Cardiac septum (tissue), 1 donor: Measurements from ENCODE around the gene MBD3L2. TPM values are rescaled to one million over a fixed set of nuclear protein-coding genes. Genes with fewer than 3 reads are reported as not detected.
A peak's percentile ranks its signal among the peaks of the same experiment; 100 is the strongest.
"Not testable (repeated sequence)": the region's sequence is repeated elsewhere in the genome, so short reads cannot be mapped to it uniquely, and the experiment has no call there.

Experiments used
- DNase-seq: peaks from one replicate; pipeline ENCODE4 v3.0.0-alpha.2; 2020; ENCODE audit warnings: low spot score
- intact Hi-C: fragments of 100-400 bp; cut with DNase I; formaldehyde crosslinking; loops from one replicate; pipeline ENCODE4 v1.14.0; 2022
- long read RNA-seq: library from polyadenylated mRNA; unstranded; transcript quantifications from one replicate; pipeline ENCODE4 v2.0.0, GENCODE V29; 2021
- total RNA-seq: library from RNA; stranded (reverse); fragmentation: NEBNext Ultra II Directional; extraction: Animal tissue kit (Norgen Biotek cat#: 25700); gene quantifications from one replicate; pipeline ENCODE4 v1.2.1, GENCODE V29; 2021
- donor health status: DM: no; HTN: no; CAD: no.

MBD3L2 gene
- not detected for total RNA-seq
- long read RNA-seq: 0 reads

DNA sequence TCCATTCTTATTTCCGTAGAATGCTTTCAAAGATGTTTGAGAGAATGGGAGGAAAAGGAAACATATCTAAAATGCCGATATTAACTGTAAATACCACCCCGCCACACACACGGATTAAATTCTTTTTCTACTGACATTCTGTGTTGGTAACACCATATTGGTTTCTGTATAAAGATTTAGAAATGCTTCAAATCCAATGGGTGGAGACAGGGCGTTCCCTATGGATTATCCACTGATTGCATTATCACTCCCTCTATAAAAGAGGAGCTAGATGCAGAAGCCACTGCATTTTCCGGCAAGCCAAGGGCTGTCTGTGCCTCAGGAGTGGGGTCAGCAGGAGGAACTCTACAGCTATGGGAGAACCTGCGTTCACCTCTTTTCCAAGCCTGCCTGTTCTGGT lies at the start of gene MBD3L2:
TSS of gene MBD3L2 (plus strand) at position 301 of the 400 bp plus-strand sequence. CDS start at position 354, 53 bp downstream.
- DNase-seq, intact Hi-C loops: not testable (repeated sequence)

DNA sequence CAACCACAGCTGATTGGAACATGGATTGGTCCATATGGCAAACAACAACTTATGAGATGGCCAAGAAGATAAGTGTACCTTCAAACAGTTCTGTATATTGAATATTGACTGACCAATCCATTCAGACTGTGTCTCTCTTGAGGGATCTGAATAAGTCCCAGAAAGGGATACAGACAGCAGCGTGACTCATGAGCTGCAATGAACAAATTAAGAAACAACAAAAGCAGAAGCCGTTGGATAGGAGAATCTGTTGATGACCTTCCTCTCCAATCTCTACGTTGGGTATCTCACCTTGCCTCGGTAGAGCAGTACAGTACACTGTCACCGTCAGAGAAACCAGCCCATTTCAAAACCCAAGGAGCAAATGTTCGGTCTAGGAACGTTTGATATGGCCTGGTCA lies 49.2 kb upstream of the MBD3L2 start:
- DNase-seq: no peak
- intact Hi-C loops: no loop called here

DNA sequence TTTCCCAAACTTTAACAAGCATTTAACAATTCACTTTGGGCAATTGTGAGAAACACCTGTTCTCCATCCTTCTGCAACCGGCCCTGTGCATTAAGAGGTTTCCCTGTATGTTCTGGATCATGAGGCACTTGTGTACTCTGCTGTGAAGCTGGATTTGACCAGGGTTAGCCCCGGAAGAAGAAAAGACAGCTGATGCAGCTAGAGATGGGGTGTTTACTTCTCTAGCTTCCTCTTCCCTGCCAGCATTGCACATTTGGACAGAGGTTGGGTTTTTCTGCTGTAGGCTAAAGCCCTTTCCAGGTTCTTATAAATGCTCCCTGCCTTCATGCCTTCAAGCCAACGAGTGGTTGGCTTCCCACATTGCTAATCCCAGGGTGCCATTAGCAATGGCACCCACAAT lies 48.8 kb upstream of the MBD3L2 start:
- intact Hi-C loops: no loop called here

DNA sequence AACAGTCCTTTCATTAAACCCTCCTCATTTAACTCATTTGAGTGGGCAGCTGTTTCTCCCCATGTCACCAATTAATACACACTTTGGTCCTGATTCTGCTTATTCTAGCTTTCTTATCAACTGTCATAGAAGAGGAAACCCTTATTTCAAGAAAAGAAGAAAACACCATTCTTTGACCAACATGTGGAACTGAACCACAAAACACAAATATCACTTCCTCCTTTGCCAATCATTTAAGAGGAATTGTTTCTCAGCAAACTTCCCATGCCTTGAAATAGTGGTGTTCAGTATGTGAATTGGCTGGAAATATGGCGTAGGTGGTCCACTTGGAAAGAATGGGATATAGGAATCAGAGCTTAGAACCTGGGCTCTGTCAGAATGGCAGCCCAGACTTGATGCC lies 48.3 kb upstream of the MBD3L2 start:
- intact Hi-C loops: no loop called here

More for the DNA sequence above, 48.8 kb upstream of the MBD3L2 start:
- no peak for DNase-seq

DNA sequence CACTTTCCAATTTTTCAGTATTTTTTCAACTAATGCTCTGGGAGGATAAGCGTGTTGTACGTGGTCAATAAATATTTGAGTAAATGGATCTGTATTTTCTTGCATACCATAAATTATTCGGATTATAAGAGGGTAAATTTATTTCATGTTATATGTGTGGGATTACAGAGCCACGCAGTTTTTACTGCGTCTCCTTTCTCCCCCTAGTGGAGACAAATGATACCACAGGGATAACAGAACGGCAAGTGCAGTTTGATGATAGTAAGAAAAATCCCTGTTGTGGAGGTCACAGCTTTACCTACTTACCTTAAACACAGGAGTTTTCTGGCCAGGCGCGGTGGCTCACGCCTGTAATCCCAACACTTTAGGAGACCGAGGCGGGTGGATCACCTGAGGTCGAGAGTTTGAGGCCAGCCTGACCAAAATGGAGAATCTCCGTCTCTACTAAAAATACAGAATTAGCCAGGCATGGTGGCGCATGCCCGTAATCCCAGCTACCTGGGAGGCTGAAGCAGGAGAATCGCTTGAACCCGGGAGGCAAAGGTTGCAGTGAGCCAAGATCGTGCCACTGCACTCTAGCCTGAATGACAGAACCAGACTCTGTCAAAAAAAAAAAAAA lies 44.7 kb upstream of the MBD3L2 start:
- no peak for DNase-seq
- intact Hi-C loops: no loop called here

More for the DNA sequence above, 48.3 kb upstream of the MBD3L2 start:
- DNase-seq: no peak

DNA sequence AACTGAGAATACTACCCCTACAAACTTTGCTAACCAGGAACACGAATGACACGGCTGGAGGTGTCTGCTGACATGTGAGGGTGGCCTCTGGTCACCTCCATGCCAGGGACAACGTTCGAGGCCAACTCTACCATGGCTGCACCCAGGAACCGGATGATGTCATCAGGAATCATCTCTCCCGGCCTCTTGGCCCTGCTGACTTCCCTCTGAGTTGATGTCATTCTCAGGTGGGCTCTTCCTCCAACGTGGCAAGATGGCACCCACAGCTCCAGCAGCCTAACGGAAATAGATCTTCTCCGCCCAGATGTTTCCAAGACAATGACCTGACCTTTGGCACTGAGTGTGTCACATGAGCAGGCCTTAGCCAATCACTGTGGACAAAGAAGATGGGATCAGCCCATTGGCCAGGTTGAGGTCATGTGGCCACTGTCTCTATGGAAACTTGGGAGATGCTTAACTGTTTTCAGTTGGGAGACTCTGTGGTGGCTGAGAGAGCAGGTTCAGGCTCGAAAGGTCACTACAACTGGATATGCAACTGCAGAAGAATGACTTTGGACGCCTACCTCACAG lies 42.9 kb upstream of the MBD3L2 start:
- no peak for DNase-seq

DNA sequence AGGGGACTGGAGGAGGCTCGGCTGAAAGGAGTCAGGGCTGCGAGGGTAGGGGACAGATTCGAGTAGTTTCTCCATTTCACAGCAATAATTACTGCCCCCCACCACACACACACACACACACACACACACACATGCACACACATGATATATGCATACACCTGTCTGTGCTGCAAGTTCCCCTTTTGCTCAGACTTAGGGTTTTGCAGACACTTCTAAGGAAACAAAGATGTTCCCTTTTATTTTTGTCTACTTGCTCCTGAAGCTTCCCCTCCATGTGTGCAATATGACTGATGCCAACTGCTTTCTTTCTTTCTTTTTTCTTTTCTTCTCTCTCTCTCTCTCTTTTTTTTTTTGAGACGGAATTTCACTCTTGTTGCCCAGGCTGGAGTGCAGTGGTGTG lies 41.3 kb upstream of the MBD3L2 start:
- intact Hi-C loops: no loop called here
- DNase-seq: no peak

More for the DNA sequence above, 42.9 kb upstream of the MBD3L2 start:
- intact Hi-C loops: no loop called here

DNA sequence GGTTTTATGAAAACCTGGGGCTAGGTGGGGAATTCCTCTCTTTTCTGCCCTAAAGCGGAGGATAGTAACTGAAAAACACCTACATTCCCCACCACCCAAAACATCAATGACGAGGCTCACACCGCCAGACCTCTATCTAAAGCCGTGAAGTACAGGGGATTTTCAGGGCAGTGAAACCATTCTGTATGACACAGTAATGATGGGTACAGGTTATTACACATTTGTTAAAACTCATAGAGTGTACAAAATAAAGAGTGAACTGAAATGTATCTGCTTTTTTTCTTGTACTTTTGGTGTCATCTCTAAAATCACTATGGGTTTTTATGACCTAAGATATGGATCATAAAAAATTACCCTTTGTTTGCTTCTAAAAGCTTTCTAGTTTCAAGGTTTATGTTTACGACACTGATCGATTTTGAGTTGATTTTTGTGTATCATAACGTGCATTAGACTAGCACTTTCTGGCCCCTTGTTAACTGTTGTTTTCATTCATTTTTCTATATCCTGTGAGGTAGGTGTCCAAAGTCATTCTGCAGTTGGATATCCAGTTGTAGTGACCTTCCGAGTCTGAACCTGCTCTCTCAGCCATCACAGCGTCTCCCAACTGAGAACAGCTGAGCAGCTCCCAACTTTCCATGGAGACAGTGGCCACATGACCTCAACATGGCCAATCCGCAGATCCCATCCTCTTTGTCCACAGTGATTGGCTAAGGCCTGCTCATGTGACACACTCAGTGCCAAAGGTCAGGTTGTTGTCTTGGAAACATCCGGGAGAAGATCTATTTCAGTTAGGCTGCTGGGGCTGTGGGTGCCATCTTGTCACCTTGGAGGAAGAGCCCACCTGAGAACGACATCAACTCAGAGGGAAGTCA lies 38.2 kb upstream of the MBD3L2 start:
- DNase-seq: no peak
- intact Hi-C loops: no loop called here

DNA sequence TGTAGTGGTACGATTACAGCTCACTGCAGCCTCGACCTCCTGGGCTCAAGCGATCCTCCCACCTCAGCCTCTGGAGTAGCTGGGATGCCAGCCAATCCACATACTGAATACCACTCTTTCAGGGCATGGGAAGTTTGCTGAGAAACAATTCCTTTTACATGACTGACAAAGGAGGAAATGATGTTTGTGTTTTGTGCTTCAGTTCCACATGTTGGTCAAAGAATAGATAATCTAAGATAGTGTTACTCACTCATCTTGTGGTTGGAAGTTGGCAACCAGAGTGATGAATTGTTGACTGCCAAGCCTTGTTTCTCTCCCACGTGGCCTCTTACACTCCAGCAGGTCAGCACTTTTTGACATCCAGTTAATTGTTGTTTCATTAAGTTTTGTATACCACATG lies 35.4 kb upstream of the MBD3L2 start:
- no peak for DNase-seq
- intact Hi-C loops: no loop called here

DNA sequence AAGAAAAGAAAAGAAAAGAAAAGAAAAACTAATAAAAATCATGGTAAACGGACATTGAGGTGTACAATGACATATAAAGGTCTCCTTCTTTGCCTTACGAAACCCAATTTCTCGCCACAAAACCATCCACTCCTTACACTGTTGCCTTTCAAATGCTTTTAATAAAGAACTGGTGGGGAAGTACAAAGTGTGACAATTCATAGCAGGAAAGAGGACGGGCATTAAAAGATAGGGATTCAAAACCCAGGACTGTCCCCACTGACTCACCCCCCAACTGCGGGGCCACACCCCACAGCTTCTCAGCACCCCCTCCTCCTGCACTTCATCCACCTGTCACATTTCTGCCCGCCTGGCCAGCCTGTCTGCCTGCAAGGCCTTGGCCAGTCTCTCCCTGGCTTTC lies 30.3 kb upstream of the MBD3L2 start:
- intact Hi-C loops: no loop called here
- DNase-seq: no peak

DNA sequence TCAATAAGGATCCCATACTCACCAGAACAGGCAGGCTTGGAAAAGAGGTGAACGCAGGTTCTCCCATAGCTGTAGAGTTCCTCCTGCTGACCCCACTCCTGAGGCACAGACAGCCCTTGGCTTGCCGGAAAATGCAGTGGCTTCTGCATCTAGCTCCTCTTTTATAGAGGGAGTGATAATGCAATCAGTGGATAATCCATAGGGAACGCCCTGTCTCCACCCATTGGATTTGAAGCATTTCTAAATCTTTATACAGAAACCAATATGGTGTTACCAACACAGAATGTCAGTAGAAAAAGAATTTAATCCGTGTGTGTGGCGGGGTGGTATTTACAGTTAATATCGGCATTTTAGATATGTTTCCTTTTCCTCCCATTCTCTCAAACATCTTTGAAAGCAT lies 27.8 kb upstream of the MBD3L2 start, which contains the start of gene MBD3L2B:
TSS of gene MBD3L2B (minus strand) at position 101 of the 400 bp plus-strand sequence. CDS start at position 67, 34 bp downstream.
- DNase-seq, intact Hi-C loops: not testable (repeated sequence)

DNA sequence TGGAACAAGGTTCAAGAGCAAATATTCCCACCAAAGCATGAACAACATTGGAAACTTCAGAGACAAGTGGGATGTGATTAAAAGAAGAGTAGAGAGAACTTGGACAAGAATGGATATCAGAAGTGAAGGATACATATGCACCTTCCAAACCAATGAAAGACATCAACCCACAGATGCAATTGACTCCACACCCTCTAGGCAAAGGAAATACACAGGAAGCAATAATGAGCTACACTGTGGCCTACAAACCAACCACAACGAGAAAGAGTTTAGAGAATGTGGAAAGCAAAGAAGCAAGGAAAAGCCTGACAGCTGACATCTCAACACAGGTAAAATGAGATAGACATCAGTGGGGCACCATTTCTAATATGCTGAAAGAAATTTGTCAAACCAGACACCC lies 20.3 kb upstream of the MBD3L2 start:
- intact Hi-C loops, DNase-seq: not testable (repeated sequence)

DNA sequence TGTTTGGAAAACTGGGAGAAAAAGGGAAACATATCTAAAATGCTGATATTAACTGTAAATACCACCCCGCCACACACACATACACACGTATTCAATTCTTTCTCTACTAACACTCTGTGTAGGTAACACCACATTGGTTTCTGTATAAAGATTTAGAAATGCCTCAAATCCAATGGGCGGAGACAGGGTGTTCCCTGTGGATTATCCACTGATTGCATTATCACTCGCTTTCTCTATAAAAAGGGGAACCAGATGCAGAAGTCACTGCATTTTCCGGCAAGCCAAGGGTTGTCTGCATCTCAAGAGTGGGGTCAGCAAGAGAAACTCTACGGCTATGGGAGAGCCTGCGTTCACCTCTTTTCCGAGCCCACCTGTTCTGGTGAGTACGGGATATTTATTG lies 18.8 kb upstream of the MBD3L2 start, which contains the start of gene MBD3L5:
TSS of gene MBD3L5 (plus strand) at position 301 of the 400 bp plus-strand sequence. CDS start at position 335, 34 bp downstream.
- DNase-seq, intact Hi-C loops: not testable (repeated sequence)

DNA sequence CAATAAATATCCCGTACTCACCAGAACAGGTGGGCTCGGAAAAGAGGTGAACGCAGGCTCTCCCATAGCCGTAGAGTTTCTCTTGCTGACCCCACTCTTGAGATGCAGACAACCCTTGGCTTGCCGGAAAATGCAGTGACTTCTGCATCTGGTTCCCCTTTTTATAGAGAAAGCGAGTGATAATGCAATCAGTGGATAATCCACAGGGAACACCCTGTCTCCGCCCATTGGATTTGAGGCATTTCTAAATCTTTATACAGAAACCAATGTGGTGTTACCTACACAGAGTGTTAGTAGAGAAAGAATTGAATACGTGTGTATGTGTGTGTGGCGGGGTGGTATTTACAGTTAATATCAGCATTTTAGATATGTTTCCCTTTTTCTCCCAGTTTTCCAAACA lies 9.0 kb upstream of the MBD3L2 start, which contains the start of gene MBD3L4:
TSS of gene MBD3L4 (minus strand) at position 101 of the 400 bp plus-strand sequence. CDS start at position 66, 35 bp downstream.
- intact Hi-C loops, DNase-seq: not testable (repeated sequence)

DNA sequence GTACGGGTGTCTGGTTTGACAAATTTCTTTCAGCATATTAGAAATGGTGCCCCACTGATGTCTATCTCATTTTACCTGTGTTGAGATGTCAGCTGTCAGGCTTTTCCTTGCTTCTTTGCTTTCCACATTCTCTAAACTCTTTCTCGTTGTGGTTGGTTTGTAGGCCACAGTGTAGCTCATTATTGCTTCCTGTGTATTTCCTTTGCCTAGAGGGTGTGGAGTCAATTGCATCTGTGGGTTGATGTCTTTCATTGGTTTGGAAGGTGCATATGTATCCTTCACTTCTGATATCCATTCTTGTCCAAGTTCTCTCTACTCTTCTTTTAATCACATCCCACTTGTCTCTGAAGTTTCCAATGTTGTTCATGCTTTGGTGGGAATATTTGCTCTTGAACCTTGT lies 7.6 kb upstream of the MBD3L2 start:
- DNase-seq, intact Hi-C loops: not testable (repeated sequence)

DNA sequence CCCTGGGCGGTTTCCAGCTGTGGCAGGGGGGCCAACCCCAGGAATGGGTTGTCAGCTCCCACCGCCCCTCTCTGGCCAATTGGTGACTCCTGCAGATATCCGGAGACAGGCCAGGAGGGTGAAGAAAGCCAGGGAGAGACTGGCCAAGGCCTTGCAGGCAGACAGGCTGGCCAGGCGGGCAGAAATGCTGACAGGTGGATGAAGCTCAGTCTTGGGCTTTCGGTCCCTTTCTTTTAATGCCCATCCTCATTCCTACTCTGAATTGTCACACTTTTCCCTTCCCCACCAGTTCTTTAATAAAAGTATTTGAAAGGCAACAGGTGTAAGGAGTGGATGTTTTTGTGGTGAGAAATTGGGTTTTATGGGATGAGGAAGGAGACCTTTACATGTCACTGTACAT lies 2.3 kb downstream of the MBD3L2 start:
- peak; percentile 19 for DNase-seq
- intact Hi-C loops: not testable (repeated sequence)

DNA sequence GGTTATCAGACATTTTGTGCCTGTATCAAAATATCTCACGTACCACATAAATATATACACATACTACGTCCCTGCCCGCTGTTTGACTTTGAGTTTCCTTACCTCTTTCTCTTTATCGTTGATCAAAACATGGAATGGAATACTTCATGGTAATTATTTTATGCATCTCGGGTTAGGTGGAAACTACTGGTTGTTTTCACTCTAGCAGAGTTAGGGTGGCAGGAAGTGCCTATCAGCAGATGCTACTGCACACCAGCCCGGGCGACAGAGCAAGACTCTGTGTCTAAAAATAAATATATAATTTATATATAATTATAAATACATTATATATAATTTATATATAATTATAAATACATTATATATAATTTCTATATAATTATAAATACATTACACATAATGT lies 3.8 kb downstream of the MBD3L2 start:
- intact Hi-C loops, DNase-seq: not testable (repeated sequence)

DNA sequence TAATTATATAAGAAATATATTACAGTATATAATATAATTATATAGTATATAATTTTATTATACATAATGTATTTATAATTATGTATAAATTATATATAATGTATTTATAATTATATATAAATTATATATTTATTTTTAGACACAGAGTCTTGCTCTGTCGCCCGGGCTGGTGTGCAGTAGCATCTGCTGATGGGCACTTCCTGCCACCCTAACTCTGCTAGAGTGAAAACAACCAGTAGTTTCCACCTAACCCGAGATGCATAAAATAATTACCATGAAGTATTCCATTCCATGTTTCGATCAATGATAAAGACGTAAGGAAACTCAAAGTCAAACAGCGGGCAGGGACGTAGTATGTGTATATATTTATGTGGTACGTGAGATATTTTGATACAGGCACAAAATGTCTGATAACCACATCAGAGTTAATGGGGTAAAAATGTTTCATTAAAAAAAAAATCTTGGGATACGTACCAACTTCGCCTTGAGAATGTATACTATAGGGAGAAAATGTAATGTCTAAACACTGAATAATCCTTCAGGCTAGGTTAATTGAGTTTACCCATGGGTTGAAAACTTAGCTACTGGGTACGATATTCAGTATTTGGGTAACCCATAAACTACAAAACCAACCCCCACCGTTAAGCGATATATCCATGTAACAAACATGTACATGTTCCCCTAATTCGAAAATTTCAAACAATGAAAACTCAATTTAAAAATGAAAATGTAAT lies 5.7 kb downstream of the MBD3L2 start:
- intact Hi-C loops, DNase-seq: not testable (repeated sequence)

DNA sequence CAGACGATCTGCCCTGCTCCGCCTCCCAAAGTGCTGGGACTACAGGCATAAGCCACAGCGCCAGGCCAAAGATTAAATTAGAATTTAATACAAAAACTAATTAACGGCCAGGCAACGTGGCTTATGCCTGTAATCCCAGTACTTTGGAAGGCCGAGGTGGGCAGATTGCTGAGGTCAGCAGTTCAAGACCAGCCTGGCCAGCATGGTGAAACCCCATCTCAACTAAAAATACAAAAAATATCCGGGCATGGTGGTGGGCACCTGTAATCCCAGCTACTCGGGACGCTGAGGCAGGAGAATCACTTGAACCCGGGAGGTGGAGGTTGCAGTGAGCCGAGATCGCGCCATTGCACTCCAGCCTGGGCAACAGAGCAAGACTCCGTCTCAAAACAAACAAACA lies 6.6 kb downstream of the MBD3L2 start:
- intact Hi-C loops, DNase-seq: not testable (repeated sequence)
